H1 (cell line): ENCODE results near the gene ID1. TPM values are rescaled to one million over a fixed set of nuclear protein-coding genes. Genes with fewer than 3 reads are reported as not detected.
A peak's percentile ranks its signal among the peaks of the same experiment; 100 is the strongest.

Source experiments
- CTCF ChIA-PET: fragments of 300-600 bp; sonication (Branson Sonifier 250); formaldehyde crosslinking; loops from one replicate; lab custom pipeline; 2021; ENCODE audit not compliant: partially characterized antibody; lab: Charles Lee
- POLR2A ChIA-PET: fragments of 300-600 bp; sonication (Branson Sonifier 250); formaldehyde crosslinking; loops from one replicate; lab custom pipeline; 2021; ENCODE audit warnings: inconsistent platforms; ENCODE audit not compliant: partially characterized antibody; lab: Charles Lee
- DNase-seq, 2 experiments: peaks; one replicate each; pipeline versions ENCODE4 v3.0.0 to v3.0.0-alpha.2; 2010 to 2022; ENCODE audit warnings: low spot score in 2 of 2, low read depth in 1 of 2, mixed read lengths in 1 of 2
- FAIRE-seq: peaks from 2 replicates; lab custom pipeline; 2011; peaks lifted over from hg19 to GRCh38; lab: Jason Lieb, UNC
- H2AFZ ChIP-seq: 2 replicates; pipeline ENCODE4 v1.8.1; 2012; ENCODE audit warnings: low read length, inconsistent platforms
- H2AK5ac ChIP-seq: 2 replicates; pipeline ENCODE4 v1.6.1; 2013; ENCODE audit warnings: low read depth, low read length
- H2BK120ac ChIP-seq: replicated peaks from 2 replicates; pipeline ENCODE3; 2013; ENCODE audit warnings: low read depth, low read length, inconsistent platforms
- H2BK12ac ChIP-seq: 2 replicates; pipeline ENCODE4 v1.6.1; 2013; ENCODE audit warnings: low read depth, low read length
- H2BK15ac ChIP-seq: 2 replicates; pipeline ENCODE4 v1.6.1; 2013; ENCODE audit warnings: low read length
- H2BK20ac ChIP-seq: 2 replicates; pipeline ENCODE4 v1.6.1; 2013; ENCODE audit warnings: low read length
- H2BK5ac ChIP-seq: 2 replicates; pipeline ENCODE4 v1.6.1; 2013; ENCODE audit warnings: low read depth, low read length
- H3K14ac ChIP-seq: 2 replicates; pipeline ENCODE4 v1.6.1; 2013; ENCODE audit warnings: inconsistent platforms; ENCODE audit not compliant: insufficient read length
- H3K18ac ChIP-seq: 2 replicates; pipeline ENCODE4 v1.6.1; 2013; ENCODE audit warnings: low read length; ENCODE audit errors: extremely low read depth
- H3K23ac ChIP-seq: 2 replicates; pipeline ENCODE4 v1.6.1; 2013; ENCODE audit warnings: inconsistent platforms; ENCODE audit not compliant: insufficient read length
- H3K23me2 ChIP-seq: 2 replicates; pipeline ENCODE4 v1.6.1; 2013; ENCODE audit warnings: low read depth, low read length
- H3K27ac ChIP-seq: 2 replicates; pipeline ENCODE4 v1.6.1; 2011; ENCODE audit warnings: low read depth, low read length, inconsistent platforms
- H3K27me3 ChIP-seq, 4 experiments: replicated peaks in 1 of 4; 1 replicate in 1 of 4; 2 replicates in 3 of 4; pipeline versions ENCODE4 v1.6.1 to v1.8.1; 2011 to 2013; ENCODE audit warnings: low read length in 3 of 4, mild to moderate bottlenecking in 3 of 4, inconsistent platforms in 2 of 4, mixed read lengths in 2 of 4, moderate library complexity in 1 of 4; ENCODE audit not compliant: control insufficient read depth in 3 of 4, insufficient read depth in 3 of 4; ENCODE audit errors: extremely low read depth in 1 of 4
- H3K36me3 ChIP-seq, 4 experiments: 2 replicates each; pipeline versions ENCODE4 v1.6.1 to v1.8.1; 2011 to 2013; ENCODE audit warnings: mild to moderate bottlenecking in 4 of 4, low read length in 3 of 4, moderate library complexity in 2 of 4, control low read depth in 1 of 4, inconsistent platforms in 1 of 4; ENCODE audit not compliant: insufficient read depth in 4 of 4, control insufficient read depth in 2 of 4
- H3K4ac ChIP-seq: replicated peaks from 2 replicates; pipeline ENCODE3; 2013; ENCODE audit warnings: low read length, low read depth, mixed read lengths, inconsistent platforms; ENCODE audit not compliant: insufficient read length
- H3K4me1 ChIP-seq, 4 experiments: replicated peaks in 1 of 4; 1 replicate in 1 of 4; 2 replicates in 3 of 4; pipeline versions ENCODE4 v1.6.1 to v1.8.1; 2011 to 2013; ENCODE audit warnings: low read length in 3 of 4, inconsistent platforms in 2 of 4, mixed read lengths in 1 of 4; ENCODE audit not compliant: insufficient read depth in 4 of 4, control insufficient read depth in 3 of 4
- H3K4me2 ChIP-seq, 2 experiments: 2 replicates each; pipeline versions ENCODE4 v1.6.1 to v1.8.1; 2011 to 2013; ENCODE audit warnings: low read depth in 2 of 2, low read length in 2 of 2, control low read depth in 1 of 2, inconsistent platforms in 1 of 2, mild to moderate bottlenecking in 1 of 2; ENCODE audit not compliant: insufficient read depth in 1 of 2
- H3K4me3 ChIP-seq, 4 experiments: fragments of 200-600, 300-600 bp in 1 of 4; sonication (generic), shearing (Covaris generic), sonication (Bioruptor Twin) in 1 of 4; 2 replicates each; pipeline versions ENCODE4 v1.5.1 to v1.8.1; 2011 to 2016; ENCODE audit warnings: low read length in 4 of 4, low read depth in 3 of 4, control low read depth in 2 of 4, inconsistent platforms in 2 of 4, mild to moderate bottlenecking in 2 of 4, mixed read lengths in 1 of 4, moderate library complexity in 1 of 4; ENCODE audit not compliant: insufficient read depth in 2 of 4; ENCODE audit errors: extremely low read depth in 1 of 4
- H3K56ac ChIP-seq: replicated peaks from 2 replicates; pipeline ENCODE3; 2013; ENCODE audit warnings: low read depth, mild to moderate bottlenecking, mixed read lengths, low read length, inconsistent platforms; ENCODE audit not compliant: insufficient read length
- H3K79me1 ChIP-seq: 2 replicates; pipeline ENCODE4 v1.6.1; 2013; ENCODE audit warnings: low read depth, low read length, control low read depth
- H3K79me2 ChIP-seq, 2 experiments: 2 replicates each; pipeline versions ENCODE4 v1.6.1 to v1.8.1; 2012 to 2013; ENCODE audit warnings: low read length in 2 of 2, mild to moderate bottlenecking in 2 of 2, inconsistent platforms in 1 of 2; ENCODE audit not compliant: insufficient read depth in 2 of 2, control insufficient read depth in 1 of 2
- H3K9ac ChIP-seq, 4 experiments: replicated peaks in 1 of 4; 1 replicate in 1 of 4; 2 replicates in 3 of 4; pipeline versions ENCODE4 v1.6.1 to v1.8.1; 2011 to 2013; ENCODE audit warnings: low read depth in 3 of 4, low read length in 3 of 4, control low read depth in 2 of 4, mild to moderate bottlenecking in 2 of 4, moderate library complexity in 2 of 4, inconsistent platforms in 1 of 4; ENCODE audit errors: extremely low read depth in 1 of 4
- H3K9me3 ChIP-seq, 2 experiments: 2 replicates each; pipeline versions ENCODE4 v1.6.1 to v1.8.1; 2012 to 2013; ENCODE audit warnings: mild to moderate bottlenecking in 2 of 2, moderate library complexity in 2 of 2, control low read depth in 1 of 2, inconsistent platforms in 1 of 2, low read depth in 1 of 2, low read length in 1 of 2, mixed read lengths in 1 of 2; ENCODE audit not compliant: insufficient read depth in 2 of 2
- H4K20me1 ChIP-seq, 2 experiments: replicated peaks in 1 of 2; 2 replicates each; pipeline versions ENCODE3 to v1.8.1; 2011 to 2013; ENCODE audit warnings: inconsistent platforms in 2 of 2, low read length in 2 of 2, mild to moderate bottlenecking in 1 of 2; ENCODE audit not compliant: insufficient read depth in 2 of 2, control insufficient read depth in 1 of 2
- H4K5ac ChIP-seq: 2 replicates; pipeline ENCODE4 v1.6.1; 2013; ENCODE audit warnings: low read length, low read depth, mixed read lengths, inconsistent platforms; ENCODE audit not compliant: insufficient read length
- H4K8ac ChIP-seq: 2 replicates; pipeline ENCODE4 v1.8.0; 2013; ENCODE audit warnings: mild to moderate bottlenecking, moderate library complexity, low read length, inconsistent platforms; ENCODE audit not compliant: insufficient read depth; ENCODE audit errors: extremely low read depth
- H4K91ac ChIP-seq: replicated peaks from 2 replicates; pipeline ENCODE3; 2013; ENCODE audit warnings: low read length, mixed read lengths, inconsistent platforms; ENCODE audit not compliant: insufficient read length
- ATF2 ChIP-seq: IDR thresholded peaks from 2 replicates; pipeline ENCODE4 v1.6.1; 2012; ENCODE audit warnings: low read length, inconsistent platforms
- BACH1 ChIP-seq: IDR thresholded peaks from 2 replicates; pipeline ENCODE4 v1.6.1; 2012; ENCODE audit warnings: low read length, improper control_type of control experiment
- CHD1 ChIP-seq: IDR thresholded peaks from 2 replicates; pipeline ENCODE4 v1.6.1; 2012; ENCODE audit warnings: low read depth, low read length, improper control_type of control experiment
- CHD2 ChIP-seq: IDR thresholded peaks from 2 replicates; pipeline ENCODE4 v1.6.1; 2012; ENCODE audit warnings: low read length, improper control_type of control experiment
- E2F6 ChIP-seq: IDR thresholded peaks from 2 replicates; pipeline ENCODE4 v1.6.1; 2012; ENCODE audit warnings: inconsistent platforms
- EZH2 ChIP-seq: fragments of 200-600 bp; sonication (generic); IDR thresholded peaks from 2 replicates; pipeline ENCODE4 v1.7.1; 2012; ENCODE audit warnings: low read depth, mild to moderate bottlenecking, moderate library complexity, low read length, inconsistent platforms; ENCODE audit not compliant: severe bottlenecking
- HDAC6 ChIP-seq: IDR thresholded peaks from one replicate; pipeline ENCODE4 v1.7.1; 2012; ENCODE audit warnings: low read depth, mild to moderate bottlenecking, inconsistent platforms, low read length, moderate library complexity
- RBBP5 ChIP-seq: IDR thresholded peaks from 2 replicates; pipeline ENCODE4 v1.7.1; 2012; ENCODE audit warnings: low read depth, mild to moderate bottlenecking, inconsistent platforms, low read length, moderate library complexity, borderline replicate concordance
- SP2 ChIP-seq: IDR thresholded peaks from 2 replicates; pipeline ENCODE4 v1.6.1; 2012; ENCODE audit warnings: mild to moderate bottlenecking, low read length, inconsistent platforms
- SP4 ChIP-seq: IDR thresholded peaks from 2 replicates; pipeline ENCODE4 v1.6.1; 2012; ENCODE audit warnings: low read length, inconsistent platforms
- WGBS, 2 experiments: shearing (Covaris generic) in 1 of 2; methylation state at CpG; one replicate each; pipeline versions ENCODE4 v1.1.6 to v1.1.7; 2013 to 2015; ENCODE audit warnings: low lambda C conversion rate in 2 of 2, mixed read lengths in 2 of 2, inconsistent platforms in 1 of 2, low coverage in 1 of 2, missing lambda C conversion rate in 1 of 2; ENCODE audit not compliant: insufficient replicate concordance in 2 of 2, insufficient coverage in 1 of 2, insufficient read length in 1 of 2; ENCODE audit errors: extremely low coverage in 1 of 2, missing lambda C conversion rate in 1 of 2; 5-methylcytosine and 5-hydroxymethylcytosine counted together
- polyA plus RNA-seq, 7 experiments: library from polyadenylated mRNA; depleted of rRNA in 3 of 7; stranded (reverse) in 5 of 7; unstranded in 2 of 7; fragments of >200 nt in 5 of 7; fragments of 200-250 nt in 2 of 7; gene quantifications; 1 replicate in 5 of 7; 2 replicates in 1 of 7; 4 replicates in 1 of 7; pipeline versions ENCODE4 v1.2.1 to v1.2.3, GENCODE V29; 2011 to 2013; ENCODE audit warnings: missing spikeins in 2 of 7, mixed read lengths in 2 of 7
- total RNA-seq: library from RNA; stranded (reverse); fragmentation: NEBNext Ultra II Directional; extraction: Animal tissue kit (Norgen Biotek cat#: 25700); gene quantifications from 2 replicates; pipeline ENCODE4 v1.2.1, GENCODE V29; 2021

The ID1 gene
- total and polyA plus RNA-seq, 2 of the 8 experiments (the other 6 are each of a cell fraction or from before 2014, with no cell fraction given), result 120 to 357 TPM

- Histone ChIP-seq H2BK12ac (no peak overlapping the region), H3K79me1 (no peaks in the 10 kb centered on the region), H3K4me3 (no peak overlapping the region), H3K56ac (no peak overlapping the region), H3K36me3 (no peaks in the 10 kb centered on the region), H2BK15ac (no peak overlapping the region), H3K23me2 (no peaks in the 10 kb centered on the region), H3K14ac (no peak overlapping the region), H3K27me3 (no peaks in the 10 kb centered on the region), H2AFZ (no peak overlapping the region), H3K23ac (no peak overlapping the region), H4K5ac (no peak overlapping the region), H4K91ac (no peak overlapping the region), H2BK5ac (0 out of 2 replicates have a peak overlapping the region, but pooled peaks have one; percentile 16), H2BK20ac (no peak overlapping the region), H4K20me1 (no peaks in the 10 kb centered on the region), H4K8ac (no peak overlapping the region), H3K18ac (no peak overlapping the region), H2BK120ac (no peak overlapping the region), H3K9ac (no peak overlapping the region), H3K79me2 (no peaks in the 10 kb centered on the region), H3K4me1 (peaks cover 0 to 2% (median 0%) of the 10 kb centered on the region in 4 experiments; a peak in 3 of 7 replicates), H3K4ac (no peak overlapping the region), H3K9me3 (no peaks in the 10 kb centered on the region), H2AK5ac (no peak overlapping the region), H3K27ac (no peak overlapping the region), H3K4me2 (no peak overlapping the region)
- ChIA-PET POLR2A (interaction anchor here (0.9 to 2.0 kb wide), 7 partner anchors 9 to 91 kb away, joined by 3 to 7 read pairs (median 3); partner anchors contain the start of gene ID1), CTCF (interaction anchor here (0.7 to 7.5 kb wide), 25 partner anchors 9 to 154 kb away, joined by 3 to 95 read pairs (median 5); partner anchors contain the start of genes BCL2L1 and TPX2)
- FAIRE-seq, result no peak
- no peak for DNase-seq
- 93% methylated on average over 40 of the region's 40 CpGs; no CpG with 5 or more reads in 1 of the 2 experiments for WGBS, 2 experiments
- TF ChIP-seq CHD1 (no peak), RBBP5 (no peak), E2F6 (no peak), SP4 (no peak), CHD2 (no peak), EZH2 (no peak), ATF2 (no peak), BACH1 (no peak), SP2 (no peak), HDAC6 (no peak)
Measured at GRCh38 chr20:31632548-31633338, 27.7 kb downstream of the ID1 start.
